Subcutaneous adipose tissue (tissue), 4 donors: ENCODE results near the gene DIAPH3. TPM values are rescaled to one million over a fixed set of nuclear protein-coding genes. Genes with fewer than 3 reads are reported as not detected.

Experiments used
- total RNA-seq, 4 donors: library from RNA; depleted of rRNA; stranded (reverse); fragments of >200 nt; gene quantifications; one replicate each; pipeline ENCODE4 v1.1.0, GENCODE V29; 2016
- TF ChIP-seq, protein P1 (sequence below): fragments of 450-650 bp; IDR thresholded peaks from one replicate; pipeline ENCODE4 v1.5.1; 2016; ENCODE audit warnings: low read depth, mild to moderate bottlenecking, control low read depth, antibody characterized with exemption, moderate library complexity

DIAPH3 gene
- total RNA-seq, 4 donors from 2014 or later, result 0.38 to 1.5 (median 0.66) TPM; not detected in 1

DNA sequence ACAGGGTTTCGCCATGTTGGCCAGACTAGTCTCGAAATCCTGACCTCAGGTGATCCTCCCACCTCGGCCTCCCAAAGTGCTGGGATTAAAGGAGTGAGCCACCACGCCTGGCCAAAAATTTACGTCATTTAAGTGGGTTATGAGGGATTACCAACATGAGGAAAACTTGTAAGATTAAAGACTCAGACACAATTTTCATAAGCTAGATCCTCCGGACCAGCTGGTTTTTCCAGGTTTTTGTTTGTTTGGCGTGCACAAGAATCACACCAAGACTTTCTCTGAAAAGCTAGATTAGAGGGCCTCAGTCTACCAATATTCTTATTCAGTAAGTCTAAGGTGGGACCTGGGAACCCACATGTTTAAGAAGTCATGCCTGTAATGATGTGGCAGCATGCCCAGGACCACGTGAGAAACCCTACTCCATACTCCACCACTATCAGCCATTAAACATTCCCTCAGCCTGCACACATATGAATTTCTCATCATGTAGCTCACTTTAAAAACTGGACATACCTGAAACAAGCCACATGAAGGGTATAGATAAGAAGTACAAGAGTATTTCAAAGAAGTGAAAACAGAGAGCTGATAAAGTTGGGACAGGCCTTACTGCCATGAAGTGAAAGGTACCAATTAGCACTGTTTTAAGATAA is 25.7 kb downstream of the DIAPH3 start:
- TF ChIP-seq, protein P1, sequence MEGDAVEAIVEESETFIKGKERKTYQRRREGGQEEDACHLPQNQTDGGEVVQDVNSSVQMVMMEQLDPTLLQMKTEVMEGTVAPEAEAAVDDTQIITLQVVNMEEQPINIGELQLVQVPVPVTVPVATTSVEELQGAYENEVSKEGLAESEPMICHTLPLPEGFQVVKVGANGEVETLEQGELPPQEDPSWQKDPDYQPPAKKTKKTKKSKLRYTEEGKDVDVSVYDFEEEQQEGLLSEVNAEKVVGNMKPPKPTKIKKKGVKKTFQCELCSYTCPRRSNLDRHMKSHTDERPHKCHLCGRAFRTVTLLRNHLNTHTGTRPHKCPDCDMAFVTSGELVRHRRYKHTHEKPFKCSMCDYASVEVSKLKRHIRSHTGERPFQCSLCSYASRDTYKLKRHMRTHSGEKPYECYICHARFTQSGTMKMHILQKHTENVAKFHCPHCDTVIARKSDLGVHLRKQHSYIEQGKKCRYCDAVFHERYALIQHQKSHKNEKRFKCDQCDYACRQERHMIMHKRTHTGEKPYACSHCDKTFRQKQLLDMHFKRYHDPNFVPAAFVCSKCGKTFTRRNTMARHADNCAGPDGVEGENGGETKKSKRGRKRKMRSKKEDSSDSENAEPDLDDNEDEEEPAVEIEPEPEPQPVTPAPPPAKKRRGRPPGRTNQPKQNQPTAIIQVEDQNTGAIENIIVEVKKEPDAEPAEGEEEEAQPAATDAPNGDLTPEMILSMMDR, result no peak

DNA sequence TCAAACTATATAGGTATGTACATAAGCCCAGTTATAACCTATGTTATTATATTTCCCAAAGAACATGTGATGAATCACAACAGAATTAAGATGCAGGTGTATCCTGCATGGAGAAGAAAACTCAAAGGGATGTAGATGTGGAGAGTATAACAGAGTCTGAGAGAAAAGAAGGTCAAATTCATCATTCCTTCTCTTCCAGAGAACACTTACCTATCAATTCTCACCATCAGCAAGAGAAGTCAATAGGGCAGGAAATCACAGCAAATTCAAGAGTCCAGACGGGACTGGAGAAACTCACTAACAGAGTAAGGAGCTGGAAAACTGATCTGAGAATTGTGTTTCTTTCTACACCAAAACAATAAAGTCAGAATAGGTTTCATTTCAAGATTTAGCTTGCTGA is 28.4 kb downstream of the DIAPH3 start:
- TF ChIP-seq, protein P1, result no peak

DNA sequence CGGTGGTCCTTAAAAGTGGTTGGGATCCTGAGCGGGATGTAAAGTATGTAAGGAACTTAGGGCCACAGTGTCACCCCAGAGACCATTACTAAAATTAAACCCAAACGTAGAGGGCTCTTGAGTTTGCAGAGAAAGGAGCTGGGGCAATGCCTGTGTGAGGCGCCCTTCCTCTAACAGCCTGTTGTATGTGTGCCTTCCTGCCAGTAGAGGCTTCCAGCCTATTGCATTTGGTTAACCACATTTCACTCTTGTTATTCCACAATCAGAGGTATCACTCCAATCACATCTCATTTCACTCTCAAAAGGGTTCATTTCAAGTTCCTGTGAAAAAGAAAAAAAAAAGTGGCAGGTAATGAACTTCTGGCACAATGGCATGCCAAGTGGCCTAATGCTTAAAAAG is 29.4 kb downstream of the DIAPH3 start:
- TF ChIP-seq, protein P1, result no peak

DNA sequence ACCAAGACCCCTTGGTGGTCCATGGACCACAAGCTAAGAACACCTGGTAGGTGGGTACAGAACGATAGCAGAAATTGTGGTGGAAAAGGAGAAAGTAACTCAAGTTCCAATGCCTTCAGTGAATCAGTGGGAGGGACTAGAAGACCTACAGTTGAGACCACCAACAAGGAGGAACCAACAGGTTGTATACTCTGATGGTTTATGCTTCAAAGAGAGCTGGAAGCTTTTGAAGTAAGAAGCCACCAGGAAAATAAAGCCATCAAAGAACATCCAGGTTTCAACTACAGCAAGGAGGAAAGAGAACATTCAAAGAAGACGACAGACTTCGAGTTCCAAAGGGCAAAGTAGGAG is 42.4 kb downstream of the DIAPH3 start:
- TF ChIP-seq, protein P1, result no peak

DNA sequence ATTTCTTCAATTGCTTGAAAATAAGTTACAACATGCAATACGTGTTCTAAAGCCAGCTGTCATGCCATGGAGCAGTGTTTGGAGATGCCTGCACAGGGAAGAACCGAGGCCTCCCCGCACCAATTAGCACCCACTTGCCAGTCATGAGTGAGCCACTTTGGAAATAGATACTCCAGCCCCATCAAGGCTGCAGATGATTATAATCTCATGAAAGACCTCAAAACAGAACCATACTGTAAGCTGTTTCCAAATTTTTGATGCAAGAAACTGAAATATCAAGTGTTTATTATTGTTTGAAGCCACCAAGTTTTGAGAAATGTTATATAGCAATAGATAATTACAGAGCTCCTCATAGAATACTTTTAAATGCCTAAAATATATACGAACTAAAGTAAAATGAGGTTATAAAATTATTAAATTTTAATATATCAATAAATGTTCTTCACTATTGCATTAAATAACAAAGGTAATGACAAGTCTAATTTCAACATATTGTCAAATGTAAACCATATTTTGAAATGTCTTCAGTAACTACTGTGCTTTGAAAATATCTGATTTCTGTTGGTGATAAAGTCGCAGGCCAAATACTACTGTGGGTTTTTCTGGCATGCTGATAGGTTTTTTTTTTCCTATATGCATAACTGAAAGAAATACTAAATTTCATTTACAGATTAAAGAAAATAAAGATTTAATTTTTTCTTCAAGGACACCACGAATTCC is 43.0 kb downstream of the DIAPH3 start:
- TF ChIP-seq, protein P1, result no peak

DNA sequence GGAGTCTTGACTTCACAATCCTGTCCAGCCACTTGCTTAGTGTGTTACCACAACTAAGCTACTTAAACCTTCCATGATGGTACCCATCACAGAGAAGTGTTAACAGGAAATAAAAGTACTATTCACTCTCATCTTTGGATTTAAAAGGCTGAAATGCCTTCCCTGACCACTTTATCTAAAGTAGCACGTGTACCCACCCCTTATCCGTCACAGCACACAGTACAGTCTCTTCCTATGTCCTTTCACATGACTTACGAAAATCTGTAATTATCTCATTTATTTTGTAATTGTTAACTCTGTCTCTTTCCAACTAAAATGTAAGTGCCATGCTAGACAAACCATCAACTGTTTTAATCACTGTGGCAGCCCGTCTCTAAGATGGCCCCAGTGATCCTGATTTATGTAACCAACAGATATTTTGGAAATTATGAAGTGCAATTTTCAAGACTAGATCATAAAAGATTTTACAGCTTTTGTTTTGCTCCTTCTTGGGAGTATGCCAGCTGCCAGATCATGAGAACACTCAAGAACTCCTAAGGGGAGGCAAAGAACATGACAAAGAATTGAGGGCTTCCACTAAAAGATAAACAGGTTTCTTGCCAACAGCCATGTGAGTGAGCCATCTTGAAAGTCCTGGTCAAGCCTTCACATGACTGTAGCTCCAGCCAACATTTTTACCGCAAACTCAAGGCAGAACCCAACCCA is 44.9 kb downstream of the DIAPH3 start:
- TF ChIP-seq, protein P1, result no peak

DNA sequence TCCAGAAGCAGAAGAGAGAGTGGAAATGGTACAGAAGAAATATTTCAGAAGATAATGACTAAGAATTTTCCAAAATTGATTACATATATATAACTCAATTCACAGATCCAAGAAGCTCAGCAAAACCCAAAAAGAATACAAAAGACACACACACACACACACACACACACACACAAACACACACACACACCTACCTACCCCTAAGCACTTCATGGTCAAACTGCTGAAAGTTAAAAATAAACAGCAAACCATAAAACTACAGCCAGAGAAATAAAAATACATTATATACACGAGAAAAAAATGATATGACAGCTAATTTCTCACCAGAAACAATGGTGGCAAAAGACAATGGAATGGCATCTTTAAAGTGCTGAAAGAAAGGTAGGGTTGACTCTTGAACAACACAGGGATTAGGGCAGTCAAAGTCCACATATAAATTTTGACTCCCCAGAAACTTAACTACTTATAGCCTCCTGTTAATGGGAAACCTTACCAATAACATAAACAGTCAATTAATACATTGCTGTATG is 49.2 kb downstream of the DIAPH3 start:
- TF ChIP-seq, protein P1, result no peak
